Stomach (tissue), 4 donors: Measurements from ENCODE around the gene ZNF92.
"Not testable (repeated sequence)": the region's sequence is repeated elsewhere in the genome, so short reads cannot be mapped to it uniquely, and the experiment has no call there.

ENCODE experiments used
- CTCF ChIP-seq, 7 experiments: fragments of 450-650 bp in 4 of 7; fragments of 200-600 bp in 3 of 7; sonication (generic) in 3 of 7; IDR thresholded peaks; one replicate each; pipeline ENCODE4 v1.5.1; 2016 to 2019; ENCODE audit warnings: antibody characterized with exemption in 7 of 7, control low read depth in 2 of 7, mild to moderate bottlenecking in 1 of 7
- EP300 ChIP-seq: sonication (generic); formaldehyde crosslinking; IDR thresholded peaks from one replicate; pipeline ENCODE4 v1.6.1; 2017; ENCODE audit warnings: antibody characterized with exemption
- POLR2A ChIP-seq, 4 donors: fragments of 450-650 bp; IDR thresholded peaks; one replicate each; pipeline ENCODE4 v1.6.1; 2016; ENCODE audit warnings: antibody characterized with exemption in 4 of 4, control low read depth in 2 of 4, mild to moderate bottlenecking in 1 of 4, moderate library complexity in 1 of 4

GRCh38 chr7:65447041-65447440, 73.4 kb downstream of the ZNF92 start:
- TF ChIP-seq POLR2A (IDR thresholded peaks at IDR 0.05); EP300; CTCF (IDR thresholded peaks at IDR 0.05): not testable (repeated sequence)
